Measurements from ENCODE around the gene NFATC1.

The NFATC1 gene

DNA sequence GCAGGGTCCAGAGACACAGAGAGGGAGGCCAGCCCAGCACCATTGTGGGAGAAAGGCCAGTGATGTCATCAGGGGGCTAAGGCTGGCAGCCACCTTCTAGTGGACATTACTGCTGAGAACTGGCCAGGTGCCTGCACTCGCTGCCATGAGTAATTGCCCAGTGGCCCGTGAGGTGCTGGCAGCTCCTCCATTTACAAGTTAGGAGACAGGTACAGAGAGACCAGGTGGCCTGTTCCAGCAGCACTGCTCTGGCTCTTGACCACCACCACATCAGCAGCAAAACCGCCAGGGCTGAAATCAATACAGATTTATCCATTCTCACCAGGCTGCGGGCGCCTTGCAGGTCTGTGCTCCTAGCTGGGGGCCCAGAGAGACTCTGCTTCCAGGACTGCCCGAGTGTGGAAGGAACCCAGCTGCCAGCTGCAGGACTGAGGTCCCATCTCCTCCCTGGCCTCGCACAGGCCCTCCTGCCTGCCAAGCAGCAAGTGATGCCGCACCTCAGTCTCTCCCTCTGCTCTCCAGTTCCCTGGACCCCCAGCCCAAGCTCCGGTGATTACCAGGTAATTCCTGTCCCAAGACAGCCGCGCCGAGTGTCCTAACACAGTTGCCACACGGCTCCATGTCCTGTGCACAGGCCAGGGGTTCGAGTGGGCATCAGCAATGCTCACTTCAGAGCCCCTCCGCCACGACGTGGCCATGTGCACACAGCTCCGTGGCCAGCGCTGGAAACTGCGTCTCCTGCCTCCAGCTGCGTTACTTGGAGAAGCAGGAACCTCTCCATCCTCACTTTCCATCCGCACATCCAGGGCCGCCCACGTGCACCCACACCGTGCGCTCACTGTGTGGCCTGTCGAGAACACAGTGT is 182.9 kb downstream of the NFATC1 start:
- DNase-seq: no peak
